T-cell (primary cell): ENCODE data around the gene EFEMP1. TPM values are rescaled to one million over a fixed set of nuclear protein-coding genes. Genes with fewer than 3 reads are reported as not detected.

Experiments used
- ATAC-seq, 4 experiments: fragments of 200-7000 bp in 3 of 4; fragments of 150-1000 bp in 1 of 4; cut with Tn5 transposase; replicated peaks in 1 of 4; 1 replicate in 3 of 4; 2 replicates in 1 of 4; pipeline ENCODE4 v1.10.0; 2021; ENCODE audit warnings: moderate library complexity in 3 of 4, mild to moderate bottlenecking in 2 of 4, moderate number of reproducible peaks in 1 of 4
- CTCF ChIA-PET, 2 donors: fragments of 300-600 bp; sonication (Branson Sonifier 250); formaldehyde crosslinking; loops; one replicate each; lab custom pipeline; 2022; ENCODE audit warnings: antibody characterized with exemption in 2 of 2; lab: Charles Lee
- POLR2A ChIA-PET, 2 donors: fragments of 300-600 bp; sonication (Branson Sonifier 250); formaldehyde crosslinking; loops; one replicate each; lab custom pipeline; 2022; ENCODE audit warnings: antibody characterized with exemption in 2 of 2; lab: Charles Lee
- DNase-seq, 35 experiments: peaks; one replicate each; pipeline versions ENCODE4 v3.0.0 to v3.0.0-alpha.2; 2013 to 2023
- H3K27ac ChIP-seq: one replicate; pipeline ENCODE4 v1.5.1; 2013; ENCODE audit warnings: low read length
- H3K27me3 ChIP-seq, 2 experiments: replicated peaks in 1 of 2; 1 replicate in 1 of 2; 2 replicates in 1 of 2; pipeline versions ENCODE4 v1.6.1 to v1.7.0; 2013; ENCODE audit warnings: low read length in 1 of 2, mixed read lengths in 1 of 2; ENCODE audit not compliant: control insufficient read depth in 2 of 2, insufficient read depth in 2 of 2; ENCODE audit errors: extremely low read depth in 1 of 2
- H3K36me3 ChIP-seq, 2 donors: 1 replicate in 1 of 2; 2 replicates in 1 of 2; pipeline versions ENCODE4 v1.6.1 to v1.7.0; 2013; ENCODE audit warnings: low read length in 1 of 2; ENCODE audit not compliant: control insufficient read depth in 2 of 2, insufficient read depth in 1 of 2; ENCODE audit errors: extremely low read depth in 1 of 2
- H3K4me1 ChIP-seq, 2 experiments: 1 replicate in 1 of 2; 2 replicates in 1 of 2; pipeline versions ENCODE4 v1.6.1 to v1.7.0; 2013; ENCODE audit warnings: low read length in 2 of 2, mixed read lengths in 1 of 2; ENCODE audit not compliant: insufficient read depth in 2 of 2, control insufficient read depth in 1 of 2; ENCODE audit errors: extremely low read depth in 1 of 2
- H3K4me3 ChIP-seq, 2 donors: 1 replicate in 1 of 2; 2 replicates in 1 of 2; pipeline versions ENCODE4 v1.5.1 to v1.7.0; 2013; ENCODE audit warnings: mild to moderate bottlenecking in 2 of 2, low read length in 1 of 2, moderate library complexity in 1 of 2; ENCODE audit not compliant: control insufficient read depth in 1 of 2; ENCODE audit errors: extremely low read depth in 1 of 2
- H3K9me3 ChIP-seq: 2 replicates; pipeline ENCODE4 v1.7.0; 2013
- H3K27ac Mint-ChIP-seq, 2 donors: one replicate each; pipeline ENCODE4 v1.8.0; 2020 to 2021; ENCODE audit warnings: mild to moderate bottlenecking in 2 of 2, mixed read lengths in 2 of 2
- H3K27me3 Mint-ChIP-seq, 2 donors: one replicate each; pipeline ENCODE4 v1.8.0; 2021 to 2022; ENCODE audit warnings: mixed read lengths in 2 of 2
- H3K36me3 Mint-ChIP-seq: one replicate; pipeline ENCODE4 v1.8.0; 2021; ENCODE audit warnings: mixed read lengths
- H3K4me1 Mint-ChIP-seq, 3 donors: one replicate each; pipeline ENCODE4 v1.8.0; 2020 to 2022; ENCODE audit warnings: mixed read lengths in 3 of 3, mild to moderate bottlenecking in 1 of 3
- H3K4me3 Mint-ChIP-seq, 3 donors: one replicate each; pipeline ENCODE4 v1.8.0; 2020 to 2022; ENCODE audit warnings: mild to moderate bottlenecking in 3 of 3, mixed read lengths in 3 of 3, moderate library complexity in 3 of 3
- H3K9me3 Mint-ChIP-seq, 3 donors: one replicate each; pipeline ENCODE4 v1.8.0; 2020 to 2022; ENCODE audit warnings: mixed read lengths in 3 of 3
- WGBS: methylation state at CpG from one replicate; pipeline ENCODE4 v1.1.5; 2013; ENCODE audit warnings: missing lambda C conversion rate; ENCODE audit not compliant: insufficient coverage; 5-methylcytosine and 5-hydroxymethylcytosine counted together
- total RNA-seq, 35 experiments: library from RNA in 6 of 35; stranded (reverse) in 6 of 35; fragments of 120-200 nt in 1 of 35; gene quantifications; one replicate each; pipeline versions ENCODE4 v1.2.1 to v1.2.4 and lab custom pipeline; 2013 to 2026

Gene EFEMP1
- total RNA-seq, 5 donors from 2014 or later (not counting 1 experiment from before 2014, with no cell fraction given), result 0.30 to 0.95 (median 0.73) TPM; not detected in 2

DNA sequence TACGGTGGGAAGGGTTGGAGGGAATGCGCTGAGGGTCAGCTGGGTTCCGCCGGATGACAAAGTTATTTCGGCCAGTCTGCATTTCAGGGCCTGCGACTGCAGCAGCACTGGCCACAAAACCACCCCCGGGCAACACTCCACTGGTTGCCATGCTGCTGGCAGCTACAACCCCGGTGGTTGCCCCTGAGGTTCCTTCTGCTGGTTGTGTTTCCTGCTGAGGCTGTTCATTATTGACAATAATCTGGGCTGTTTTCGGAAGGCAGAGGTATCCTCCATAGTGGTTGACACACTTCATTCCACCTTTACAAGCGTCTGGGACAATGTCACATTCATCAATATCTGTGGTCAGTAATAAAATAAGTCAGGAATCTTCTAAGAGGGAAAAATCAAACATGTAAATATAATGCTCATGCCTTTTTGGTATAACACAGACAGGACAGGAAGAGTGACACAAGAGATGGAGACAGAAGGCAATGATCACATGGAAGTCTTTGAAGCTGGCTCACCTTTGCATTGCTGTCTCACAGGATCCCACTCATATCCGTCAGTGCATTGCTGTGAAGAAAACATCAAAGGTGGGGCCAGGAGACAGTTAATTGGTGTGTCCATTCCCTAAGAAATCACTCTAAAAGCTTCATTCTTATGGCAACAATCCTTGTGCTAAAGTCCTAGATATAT is 5.7 kb downstream of the EFEMP1 start:
- ChIA-PET POLR2A (no interaction called here), CTCF (no interaction called here)
- Histone ChIP-seq H3K27me3 (peaks cover 5 to 6% of the 10 kb centered on the region in 2 experiments), H3K36me3 (no peaks in the 10 kb centered on the region), H3K27ac (no peak overlapping the region), H3K4me1 (no peaks in the 10 kb centered on the region), H3K9me3 (no peaks in the 10 kb centered on the region), H3K4me3 (no peak overlapping the region)
- peaks cover 14 to 16% of the 10 kb centered on the region in 2 donors for H3K27me3 Mint-ChIP-seq
- 100% methylated on average over 7 of the region's 11 CpGs for WGBS
- H3K9me3 Mint-ChIP-seq, result peaks cover 0 to 4% (median 0%) of the 10 kb centered on the region in 3 donors
- no peak overlapping the region for H3K27ac Mint-ChIP-seq
- ATAC-seq, result no peak
- no peak for DNase-seq
- peaks cover 0 to 5% (median 1%) of the 10 kb centered on the region in 3 donors for H3K4me1 Mint-ChIP-seq
- no peak overlapping the region for H3K4me3 Mint-ChIP-seq
- H3K36me3 Mint-ChIP-seq, result no peaks in the 10 kb centered on the region

DNA sequence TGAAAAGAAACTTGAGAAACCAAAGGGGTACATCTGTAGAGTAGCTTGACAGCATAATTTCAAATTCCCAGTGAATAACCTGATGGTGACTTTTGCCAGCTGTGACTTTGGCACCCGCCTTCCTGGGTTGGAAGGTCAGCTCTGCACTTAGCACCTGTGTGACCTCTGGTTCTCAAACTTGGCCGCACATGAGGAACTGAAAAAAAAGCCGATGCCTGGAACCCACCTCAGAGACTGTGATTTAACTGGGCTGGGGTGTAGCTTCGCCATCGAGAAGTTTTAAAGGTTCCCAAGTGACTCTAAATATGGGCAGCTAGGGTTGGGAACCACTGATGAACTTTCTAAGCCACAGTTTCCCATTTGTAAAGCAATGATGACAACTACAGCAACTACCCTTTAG is 6.5 kb downstream of the EFEMP1 start:
- no peaks in the 10 kb centered on the region for H3K4me1 ChIP-seq
- peaks cover 0 to under 1% of the 10 kb centered on the region in 2 experiments for H3K27me3 ChIP-seq
- DNase-seq (no peak), ATAC-seq (no peak)
- Mint-ChIP-seq H3K27ac (no peak overlapping the region), H3K4me1 (no peaks in the 10 kb centered on the region), H3K4me3 (no peak overlapping the region), H3K27me3 (peaks cover 6 to 8% of the 10 kb centered on the region in 2 donors), H3K9me3 (peaks cover 0 to 4% (median 0%) of the 10 kb centered on the region in 3 donors), H3K36me3 (no peaks in the 10 kb centered on the region)
- H3K9me3 ChIP-seq, result no peaks in the 10 kb centered on the region
- ChIA-PET CTCF (no interaction called here), POLR2A (no interaction called here)
- no peak overlapping the region for H3K27ac ChIP-seq
- 76% methylated on average over 2 of the region's 5 CpGs for WGBS
- no peaks in the 10 kb centered on the region for H3K36me3 ChIP-seq
- no peak overlapping the region for H3K4me3 ChIP-seq

DNA sequence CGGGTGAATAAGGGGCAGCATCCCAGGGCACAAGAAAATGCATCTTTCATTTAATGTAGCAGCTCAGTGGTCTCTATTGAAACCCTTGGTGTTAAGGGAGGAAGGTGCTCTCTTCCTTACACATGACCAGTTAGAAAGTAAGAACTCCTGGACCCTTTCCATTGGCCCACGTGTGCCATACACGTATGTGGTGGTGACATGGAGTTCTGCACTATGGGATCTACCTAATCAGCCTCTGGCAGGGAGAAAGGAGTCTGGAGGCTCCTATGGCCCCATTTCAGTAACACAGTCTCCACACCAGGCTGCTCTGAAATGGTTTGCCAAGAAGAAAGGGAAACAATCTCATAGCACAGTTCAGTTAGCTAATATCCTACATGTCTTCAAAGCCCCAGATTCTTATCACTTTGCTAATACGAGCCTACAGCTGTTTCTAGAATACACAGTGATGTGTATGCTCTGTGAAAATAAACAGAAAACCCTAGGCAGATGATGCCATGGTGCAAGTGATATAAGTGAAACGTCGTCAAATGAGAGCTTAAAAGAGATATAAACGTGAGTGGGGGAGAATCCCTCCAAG is 7.0 kb downstream of the EFEMP1 start:
- no peaks in the 10 kb centered on the region for H3K36me3 Mint-ChIP-seq
- ATAC-seq (no peak), DNase-seq (no peak)
- ChIA-PET POLR2A (no interaction called here), CTCF (no interaction called here)
- peaks cover 0 to 4% (median 0%) of the 10 kb centered on the region in 3 donors for H3K9me3 Mint-ChIP-seq
- no peaks in the 10 kb centered on the region for H3K4me1 Mint-ChIP-seq
- no peak overlapping the region for H3K4me3 Mint-ChIP-seq
- Histone ChIP-seq H3K27me3 (no peaks in the 10 kb centered on the region), H3K4me3 (no peak overlapping the region), H3K4me1 (no peaks in the 10 kb centered on the region), H3K9me3 (no peaks in the 10 kb centered on the region), H3K36me3 (no peaks in the 10 kb centered on the region), H3K27ac (no peak overlapping the region)
- peaks cover 3 to 4% of the 10 kb centered on the region in 2 donors for H3K27me3 Mint-ChIP-seq
- H3K27ac Mint-ChIP-seq, result no peak overlapping the region
- WGBS, result no CpG with 5 or more reads among the region's 7 CpGs

DNA sequence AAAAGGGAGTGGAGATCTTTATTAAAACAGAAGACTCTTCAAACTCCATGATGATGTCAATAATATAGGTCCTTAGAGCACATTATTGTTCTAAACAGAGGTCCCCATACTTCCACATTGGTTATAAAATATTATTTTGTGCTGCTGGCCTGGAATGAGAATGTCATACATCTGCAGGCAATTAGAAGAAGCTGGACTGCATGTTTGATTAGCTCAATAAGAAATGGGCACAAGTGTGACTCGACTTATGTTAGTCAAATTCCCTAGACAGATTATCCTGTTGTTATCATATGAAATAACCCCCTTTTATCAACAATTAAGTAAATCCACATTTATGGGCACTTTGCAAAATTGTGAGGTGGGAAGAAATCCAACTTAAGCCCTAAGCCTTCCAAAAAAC is 8.8 kb downstream of the EFEMP1 start:
- WGBS, result no CpG with 5 or more reads among the region's 1 CpG
- Mint-ChIP-seq H3K36me3 (no peaks in the 10 kb centered on the region), H3K27me3 (peaks cover 0 to 4% of the 10 kb centered on the region in 2 donors), H3K27ac (no peak overlapping the region), H3K4me1 (no peaks in the 10 kb centered on the region), H3K4me3 (no peak overlapping the region), H3K9me3 (peaks cover 0 to 4% (median 0%) of the 10 kb centered on the region in 3 donors)
- Histone ChIP-seq H3K27ac (no peak overlapping the region), H3K4me1 (no peaks in the 10 kb centered on the region), H3K27me3 (no peaks in the 10 kb centered on the region), H3K4me3 (no peak overlapping the region), H3K36me3 (no peaks in the 10 kb centered on the region), H3K9me3 (no peaks in the 10 kb centered on the region)
- ATAC-seq (no peak), DNase-seq (no peak)
- ChIA-PET POLR2A (no interaction called here), CTCF (no interaction called here)

DNA sequence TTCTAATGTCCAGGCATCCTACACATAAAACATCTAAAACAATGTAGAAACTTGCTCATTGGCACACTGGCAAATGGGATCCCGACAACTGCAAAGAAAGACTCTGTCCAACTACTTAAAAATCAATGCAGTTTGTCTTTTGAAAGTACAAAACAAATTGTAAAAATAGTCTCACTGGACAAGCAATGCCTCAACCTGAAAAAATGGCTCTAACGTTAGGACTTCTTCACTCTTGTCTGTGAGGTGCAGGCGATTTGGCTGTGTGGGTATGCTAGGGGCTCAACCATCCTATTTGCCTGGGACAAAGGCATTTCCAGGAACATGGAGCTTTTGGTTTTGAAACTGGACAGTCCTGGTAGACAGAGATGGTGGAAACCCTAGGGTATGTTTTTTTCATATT is 10.7 kb downstream of the EFEMP1 start:
- Mint-ChIP-seq H3K9me3 (peaks cover 0 to 4% (median 0%) of the 10 kb centered on the region in 3 donors), H3K36me3 (no peaks in the 10 kb centered on the region), H3K4me3 (no peak overlapping the region), H3K27me3 (peaks cover 0 to 8% of the 10 kb centered on the region in 2 donors), H3K27ac (no peak overlapping the region), H3K4me1 (no peaks in the 10 kb centered on the region)
- no peaks in the 10 kb centered on the region for H3K4me1 ChIP-seq
- POLR2A ChIA-PET, result no interaction called here
- no peak overlapping the region for H3K27ac ChIP-seq
- no peaks in the 10 kb centered on the region for H3K27me3 ChIP-seq
- ATAC-seq (no peak), DNase-seq (no peak)
- no peaks in the 10 kb centered on the region for H3K9me3 ChIP-seq
- H3K36me3 ChIP-seq, result no peaks in the 10 kb centered on the region
- H3K4me3 ChIP-seq, result no peak overlapping the region
- CTCF ChIA-PET, result no interaction called here
- WGBS, result 82% methylated on average over 2 of the region's 3 CpGs

DNA sequence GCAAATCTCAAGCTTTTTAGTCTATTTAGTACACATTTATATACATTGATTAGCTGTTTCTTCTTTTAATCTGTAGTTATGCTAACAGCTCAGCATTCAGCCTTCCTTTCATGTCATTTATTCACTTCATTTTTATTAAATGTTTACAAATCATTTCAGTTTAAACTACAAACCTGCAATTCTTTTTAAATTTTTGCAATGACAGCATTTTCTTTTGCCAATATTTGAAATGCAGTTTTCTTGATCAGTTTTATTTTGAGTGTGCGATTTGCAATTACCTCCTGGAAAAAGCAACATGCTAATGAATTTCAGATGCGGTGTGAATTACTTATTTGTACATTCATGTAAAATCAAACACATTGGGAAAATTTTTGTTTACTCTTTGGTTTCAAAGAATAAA is 13.5 kb downstream of the EFEMP1 start:
- peaks cover 0 to 8% of the 10 kb centered on the region in 2 donors for H3K27me3 Mint-ChIP-seq
- Histone ChIP-seq H3K9me3 (no peaks in the 10 kb centered on the region), H3K36me3 (no peaks in the 10 kb centered on the region), H3K4me1 (no peaks in the 10 kb centered on the region), H3K27ac (no peak overlapping the region), H3K4me3 (no peak overlapping the region), H3K27me3 (no peaks in the 10 kb centered on the region)
- no peak overlapping the region for H3K4me3 Mint-ChIP-seq
- CTCF ChIA-PET, result interaction anchor here in 1 of 2 donors (0.6 kb wide), 1 partner anchor 9 kb away, joined by 4 read pairs; no protein-coding TSS in a partner anchor
- H3K27ac Mint-ChIP-seq, result no peak overlapping the region
- POLR2A ChIA-PET, result no interaction called here
- WGBS, result no CpG with 5 or more reads among the region's 2 CpGs
- no peaks in the 10 kb centered on the region for H3K4me1 Mint-ChIP-seq
- ATAC-seq, result no peak
- H3K36me3 Mint-ChIP-seq, result no peaks in the 10 kb centered on the region
- DNase-seq, result no peak
- no peaks in the 10 kb centered on the region for H3K9me3 Mint-ChIP-seq
